Measurements from ENCODE around the gene TMEM89.

TMEM89 gene

GRCh38 chr3:48595075-48595525, 26.5 kb downstream of the TMEM89 start, which contains the start of gene COL7A1:
COL7A1 (minus strand) TSS chr3:48595329; CDS start chr3:48595159, 170 bp downstream.
- Histone ChIP-seq H3K36me3 (peaks cover 36% of the 10 kb centered on the region), H3K9me3 (no peaks in the 10 kb centered on the region), H3K27me3 (peaks cover 67% of the 10 kb centered on the region), H3K4me3 (ENCODE audit: low read depth in 1 of 2, low read length in 1 of 2) (no peak within 1 kb of the TSS), H3K27ac (no peak within 1 kb of the TSS), H3K4me1 (ENCODE audit: control insufficient read depth in 1 of 2, insufficient read depth in 1 of 2, low read depth in 1 of 2, low read length in 1 of 2) (no peaks in the 10 kb centered on the region)
- no peak for TF ChIP-seq CTCF (IDR thresholded peaks at IDR 0.05)

GRCh38 chr3:48594417-48595049, 27.0 kb downstream of the TMEM89 start:
- H3K4me1 ChIP-seq (ENCODE audit: control insufficient read depth in 1 of 2, insufficient read depth in 1 of 2, low read depth in 1 of 2, low read length in 1 of 2) = no peaks in the 10 kb centered on the region
- peaks cover 31% of the 10 kb centered on the region for H3K36me3 ChIP-seq
- no peak overlapping the region for H3K4me3 ChIP-seq (ENCODE audit: low read depth in 1 of 2, low read length in 1 of 2)
- H3K27ac ChIP-seq = no peak overlapping the region
- peaks cover 73% of the 10 kb centered on the region for H3K27me3 ChIP-seq
- TF ChIP-seq CTCF (IDR thresholded peaks at IDR 0.05) = no peak
- H3K9me3 ChIP-seq = no peaks in the 10 kb centered on the region

- no peaks in the 10 kb centered on the region for H3K9me3 ChIP-seq
- H3K4me3 ChIP-seq (ENCODE audit: low read depth in 1 of 2, low read length in 1 of 2) = no peak overlapping the region
- peaks cover 19% of the 10 kb centered on the region for H3K36me3 ChIP-seq
- peaks cover 85% of the 10 kb centered on the region for H3K27me3 ChIP-seq
- H3K4me1 ChIP-seq (ENCODE audit: control insufficient read depth in 1 of 2, insufficient read depth in 1 of 2, low read depth in 1 of 2, low read length in 1 of 2) = no peaks in the 10 kb centered on the region
- no peak for TF ChIP-seq CTCF (IDR thresholded peaks at IDR 0.05)
- H3K27ac ChIP-seq = no peak overlapping the region
These were observed 28.2 kb downstream of the TMEM89 start for GRCh38 chr3:48593337-48593736.

GRCh38 chr3:48592519-48593087, 29.0 kb downstream of the TMEM89 start:
- Histone ChIP-seq H3K27ac (no peak overlapping the region), H3K27me3 (peaks cover 92% of the 10 kb centered on the region), H3K4me1 (ENCODE audit: control insufficient read depth in 1 of 2, insufficient read depth in 1 of 2, low read depth in 1 of 2, low read length in 1 of 2) (no peaks in the 10 kb centered on the region), H3K36me3 (peaks cover 11% of the 10 kb centered on the region), H3K9me3 (no peaks in the 10 kb centered on the region), H3K4me3 (ENCODE audit: low read depth in 1 of 2, low read length in 1 of 2) (no peak overlapping the region)
- no peak for TF ChIP-seq CTCF (IDR thresholded peaks at IDR 0.05)

GRCh38 chr3:48591886-48592518, 29.6 kb downstream of the TMEM89 start:
- peaks cover 92% of the 10 kb centered on the region for H3K27me3 ChIP-seq
- no peak overlapping the region for H3K4me3 ChIP-seq (ENCODE audit: low read depth in 1 of 2, low read length in 1 of 2)

More at GRCh38 chr3:48591886-48592518, 29.6 kb downstream of the TMEM89 start:
- Histone ChIP-seq H3K4me1 (ENCODE audit: control insufficient read depth in 1 of 2, insufficient read depth in 1 of 2, low read depth in 1 of 2, low read length in 1 of 2) (no peaks in the 10 kb centered on the region), H3K36me3 (peaks cover 5% of the 10 kb centered on the region), H3K27ac (no peak overlapping the region), H3K9me3 (no peaks in the 10 kb centered on the region)
- TF ChIP-seq CTCF (IDR thresholded peaks at IDR 0.05) = no peak

All from neutrophil (primary cell).